AG09319 (cell line): ENCODE data around the gene RASIP1.
"Not testable (repeated sequence)": the region's sequence is repeated elsewhere in the genome, so short reads cannot be mapped to it uniquely, and the experiment has no call there.

ENCODE experiments used
- DNase-seq: peaks from one replicate; pipeline ENCODE4 v3.0.0-alpha.2; 2010; ENCODE audit warnings: low read depth; ENCODE audit errors: extremely low read depth
- TF ChIP-seq, protein P1 (sequence below): IDR thresholded peaks from 2 replicates; pipeline ENCODE4 v1.5.1; 2011; ENCODE audit warnings: low read depth, mild to moderate bottlenecking, inconsistent platforms, low read length, moderate library complexity

The RASIP1 gene

DNA sequence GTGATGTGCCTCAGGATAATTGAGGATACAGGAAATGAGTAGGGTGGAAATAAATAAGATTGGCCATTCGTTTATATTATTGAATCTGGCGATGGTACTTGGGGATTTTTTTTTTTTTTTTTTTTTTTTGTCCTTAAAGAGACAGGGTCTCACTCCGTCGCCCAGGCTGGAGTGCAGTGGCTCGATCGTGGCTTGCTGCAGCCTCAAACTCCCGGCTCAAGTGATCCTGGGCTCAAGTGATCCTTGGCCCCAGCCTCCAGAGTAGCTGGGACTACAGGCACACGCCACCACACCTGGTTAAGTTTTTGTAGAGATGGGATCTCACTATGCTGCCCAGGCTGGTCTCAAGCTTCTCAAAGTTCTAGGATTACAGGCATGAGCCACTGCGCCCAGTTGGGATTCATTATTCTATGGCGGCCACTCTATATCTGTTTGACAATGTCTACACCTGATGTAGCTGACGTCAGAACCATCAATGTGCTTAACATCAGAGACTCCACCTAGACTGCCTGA lies 18.2 kb downstream of the RASIP1 start:
- TF ChIP-seq, protein P1, sequence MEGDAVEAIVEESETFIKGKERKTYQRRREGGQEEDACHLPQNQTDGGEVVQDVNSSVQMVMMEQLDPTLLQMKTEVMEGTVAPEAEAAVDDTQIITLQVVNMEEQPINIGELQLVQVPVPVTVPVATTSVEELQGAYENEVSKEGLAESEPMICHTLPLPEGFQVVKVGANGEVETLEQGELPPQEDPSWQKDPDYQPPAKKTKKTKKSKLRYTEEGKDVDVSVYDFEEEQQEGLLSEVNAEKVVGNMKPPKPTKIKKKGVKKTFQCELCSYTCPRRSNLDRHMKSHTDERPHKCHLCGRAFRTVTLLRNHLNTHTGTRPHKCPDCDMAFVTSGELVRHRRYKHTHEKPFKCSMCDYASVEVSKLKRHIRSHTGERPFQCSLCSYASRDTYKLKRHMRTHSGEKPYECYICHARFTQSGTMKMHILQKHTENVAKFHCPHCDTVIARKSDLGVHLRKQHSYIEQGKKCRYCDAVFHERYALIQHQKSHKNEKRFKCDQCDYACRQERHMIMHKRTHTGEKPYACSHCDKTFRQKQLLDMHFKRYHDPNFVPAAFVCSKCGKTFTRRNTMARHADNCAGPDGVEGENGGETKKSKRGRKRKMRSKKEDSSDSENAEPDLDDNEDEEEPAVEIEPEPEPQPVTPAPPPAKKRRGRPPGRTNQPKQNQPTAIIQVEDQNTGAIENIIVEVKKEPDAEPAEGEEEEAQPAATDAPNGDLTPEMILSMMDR, result no peak
- no peak for DNase-seq

GRCh38 chr19:48720613-48721296 lies 19.7 kb downstream of the RASIP1 start:
- TF ChIP-seq, protein P1, result no peak

GRCh38 chr19:48720251-48720612 lies 20.2 kb downstream of the RASIP1 start:
- TF ChIP-seq, protein P1, result no peak
- no peak for DNase-seq

More at GRCh38 chr19:48720613-48721296, 19.7 kb downstream of the RASIP1 start:
- DNase-seq, result peak; percentile 97

DNA sequence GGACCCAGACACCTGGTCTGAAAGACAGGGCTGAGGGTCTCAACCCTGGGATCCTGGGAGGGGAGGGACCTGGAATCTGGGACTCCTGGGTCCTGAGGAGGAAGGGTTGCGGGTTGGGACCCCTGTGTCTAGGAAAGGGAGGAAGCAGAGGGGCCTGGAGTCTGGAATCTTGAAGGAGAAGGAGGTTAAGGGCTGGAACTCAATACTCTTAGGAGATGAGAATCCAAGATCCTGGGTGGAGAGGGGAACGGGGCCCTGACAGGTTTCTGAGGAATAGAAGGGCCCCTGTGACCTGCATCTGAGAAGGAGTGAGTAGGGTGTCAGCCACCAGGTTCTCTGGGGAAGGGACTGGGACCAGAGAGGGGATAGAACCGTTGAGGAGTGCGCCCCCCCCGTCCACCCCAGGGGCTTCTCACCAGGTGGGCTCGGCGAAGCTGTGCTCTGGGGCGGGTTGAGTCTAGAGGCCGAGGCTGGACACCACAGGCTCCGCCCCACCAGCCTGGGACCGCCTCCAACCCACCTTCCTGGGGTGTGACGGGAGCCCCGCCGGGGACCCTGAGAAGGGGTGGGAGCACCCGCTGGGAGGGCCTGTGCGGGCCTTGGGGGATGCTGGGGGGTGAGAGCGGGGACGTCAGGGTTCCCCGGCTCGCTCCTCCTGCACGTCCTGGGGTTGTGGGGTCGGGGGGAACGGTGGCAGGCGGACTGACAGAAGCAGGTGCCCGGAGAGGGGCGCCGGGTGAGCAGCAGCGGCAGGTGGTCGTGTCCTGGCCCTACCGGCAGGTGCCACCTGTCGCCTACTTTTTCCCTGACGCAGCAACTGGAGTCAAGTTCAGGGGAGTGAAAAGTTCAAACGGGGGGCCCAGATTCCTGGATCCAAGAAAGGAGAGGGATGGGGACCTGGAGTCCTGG lies 20.9 kb downstream of the RASIP1 start, which contains the start of gene MAMSTR:
Gene MAMSTR (minus strand): TSS at position 463 of the 909 bp plus-strand sequence. CDS start 694 bp downstream, outside the sequence.
- DNase-seq, result no peak

DNA sequence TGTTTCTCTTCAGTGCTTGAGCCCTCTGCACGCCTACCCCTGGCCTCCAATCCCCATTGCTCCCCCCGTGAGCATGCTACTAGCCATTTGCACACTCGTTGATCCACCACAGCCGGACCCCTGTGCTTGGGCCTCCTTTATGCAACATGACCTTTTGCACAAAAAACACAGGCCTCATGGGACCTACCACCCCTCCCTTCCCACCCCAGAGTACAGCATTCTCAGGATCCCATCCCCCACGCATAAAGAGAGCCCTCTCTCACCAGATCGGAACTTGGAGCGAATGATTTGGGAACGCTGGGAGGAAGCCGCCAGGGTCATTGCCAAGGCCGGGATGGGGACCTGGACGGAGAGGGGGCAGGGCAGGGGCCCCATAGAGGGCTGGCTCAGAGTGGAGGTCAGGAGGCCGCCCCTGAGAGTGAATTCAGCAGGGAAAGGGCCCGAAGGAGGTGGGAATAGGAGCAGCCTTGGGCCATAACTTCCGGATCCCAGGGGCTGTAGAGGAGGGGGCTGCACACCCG lies 21.6 kb downstream of the RASIP1 start:
- DNase-seq, result no peak
- TF ChIP-seq, protein P1, result no peak

More for the DNA sequence above, 20.9 kb downstream of the RASIP1 start, which contains the start of gene MAMSTR:
- TF ChIP-seq, protein P1, result no peak

DNA sequence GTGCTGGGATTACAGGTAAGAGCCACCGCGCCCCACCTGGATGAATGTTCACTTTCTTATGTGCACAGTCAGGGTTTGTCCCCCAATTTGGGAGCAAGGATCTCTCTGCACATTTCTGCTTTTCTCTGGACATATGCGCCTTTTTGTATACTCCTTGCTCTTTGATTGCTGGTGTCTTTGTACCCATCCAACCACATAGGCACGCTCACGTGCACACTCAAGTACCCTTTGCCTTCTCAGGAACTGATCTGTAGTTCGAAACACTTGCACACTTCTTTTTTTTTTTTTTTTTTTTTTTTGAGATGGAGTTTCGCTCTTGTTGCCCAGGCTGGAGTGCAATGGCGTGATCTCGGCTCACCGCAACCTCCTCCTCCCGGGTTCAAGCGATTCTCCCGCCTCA lies 22.3 kb downstream of the RASIP1 start:
- not testable (repeated sequence) for DNase-seq

- no peak for DNase-seq
- TF ChIP-seq, protein P1, result no peak
Measured at GRCh38 chr19:48716562-48717291, 23.7 kb downstream of the RASIP1 start.
